ENCODE results near the gene FATE1.
"Not testable (repeated sequence)": the region's sequence is repeated elsewhere in the genome, so short reads cannot be mapped to it uniquely, and the experiment has no call there.

FATE1 gene

GRCh38 chrX:151715752-151716151, at the start of gene FATE1:
Gene FATE1 (plus strand): TSS chrX:151716035. CDS start chrX:151716120, 85 bp downstream.
- no peak for DNase-seq (ENCODE audit: low spot score)

- no peak for DNase-seq (ENCODE audit: low spot score)
Observed at GRCh38 chrX:151675121-151675746, 40.6 kb upstream of the FATE1 start.

DNA sequence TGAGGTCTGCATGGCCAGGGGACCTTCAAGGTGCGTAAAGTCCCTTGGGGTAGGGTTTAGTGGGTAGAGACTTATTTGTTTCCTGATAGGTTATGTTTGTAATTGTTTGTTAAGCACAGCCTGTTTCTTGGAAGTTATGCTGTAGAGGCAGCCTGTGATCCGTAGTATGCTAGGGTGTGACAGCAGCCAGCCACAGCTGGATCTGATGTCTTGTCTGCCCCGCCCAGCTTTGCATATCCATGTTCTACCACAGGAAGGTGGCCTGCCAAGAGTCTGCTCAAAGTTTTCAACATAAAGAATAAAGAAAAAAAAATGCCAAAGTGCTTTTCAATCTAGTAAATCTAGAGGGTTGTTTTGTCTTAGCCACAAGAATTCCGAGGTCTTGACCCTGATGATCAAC, 39.6 kb upstream of the FATE1 start:
- no peak for DNase-seq (ENCODE audit: low spot score)

DNA sequence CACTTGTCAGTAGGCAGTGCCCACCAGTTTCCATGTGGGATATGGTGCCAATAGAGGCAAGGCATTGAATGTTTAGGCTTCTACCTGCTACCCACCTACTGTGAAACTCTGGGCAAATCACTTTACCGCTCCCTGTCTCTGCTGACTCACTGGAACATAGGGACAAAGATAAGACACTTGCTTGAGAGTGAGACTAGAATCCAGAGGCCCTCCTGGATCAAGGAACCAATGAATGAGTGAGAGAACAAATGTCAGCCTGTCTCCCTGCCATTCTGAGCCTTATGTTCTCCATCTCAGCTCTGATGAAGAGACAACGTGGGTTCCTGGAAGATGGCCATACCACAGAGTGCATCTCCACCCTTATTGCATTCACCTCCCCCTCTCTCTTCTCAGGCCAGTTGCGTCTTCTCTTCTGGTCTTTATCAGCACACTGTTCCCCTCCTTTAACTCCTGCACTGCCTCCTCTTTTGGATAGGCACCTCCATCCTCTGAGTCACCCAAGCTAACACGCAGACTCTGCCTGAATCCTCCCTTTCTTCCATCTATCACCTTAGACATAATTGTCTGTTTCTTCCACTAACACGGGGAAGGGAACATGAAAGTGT, 35.9 kb upstream of the FATE1 start:
- no peak for DNase-seq (ENCODE audit: low spot score)

DNA sequence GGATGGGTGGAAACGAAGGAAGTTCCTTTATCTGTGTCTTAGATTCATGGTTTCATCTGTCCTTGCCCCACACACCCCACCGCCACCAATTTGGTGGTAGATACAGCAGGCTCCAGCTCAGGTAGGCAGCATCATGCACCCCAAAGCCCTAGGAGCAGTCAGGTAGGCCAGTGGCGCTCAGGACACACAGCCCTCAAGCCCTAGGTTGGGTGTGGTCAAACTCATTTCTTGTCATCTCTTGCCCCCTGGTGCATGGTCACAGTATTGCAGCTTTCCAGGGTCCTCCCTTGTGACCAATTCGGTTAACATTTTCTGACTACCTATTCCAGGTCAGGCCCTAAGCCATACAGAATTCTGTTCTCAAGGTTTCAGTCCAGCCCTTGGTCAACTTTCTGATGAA, 35.0 kb upstream of the FATE1 start:
- DNase-seq (ENCODE audit: low spot score) = no peak

- no peak for DNase-seq (ENCODE audit: low spot score)
Observed at GRCh38 chrX:151687635-151688034, 28.2 kb upstream of the FATE1 start.

DNA sequence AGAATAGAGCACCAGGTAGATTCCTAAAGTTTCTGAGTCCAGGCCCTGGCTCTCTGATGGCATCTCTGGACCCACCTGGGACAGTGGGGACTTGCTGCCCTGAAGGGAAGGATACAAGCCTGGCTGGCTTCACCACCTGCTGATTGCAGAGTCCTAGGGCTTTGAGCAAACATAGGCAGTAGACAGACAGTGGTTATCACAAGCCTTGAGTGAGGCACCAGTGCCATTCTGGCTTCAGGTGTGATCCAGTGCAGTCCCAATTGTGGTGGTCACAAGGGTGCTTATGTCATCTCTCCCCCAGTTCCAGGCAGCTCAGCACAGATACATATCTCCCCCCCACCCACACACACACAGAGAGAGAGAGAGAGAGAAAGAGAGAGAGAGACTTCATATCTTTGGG, 27.1 kb upstream of the FATE1 start:
- no peak for DNase-seq (ENCODE audit: low spot score)

DNA sequence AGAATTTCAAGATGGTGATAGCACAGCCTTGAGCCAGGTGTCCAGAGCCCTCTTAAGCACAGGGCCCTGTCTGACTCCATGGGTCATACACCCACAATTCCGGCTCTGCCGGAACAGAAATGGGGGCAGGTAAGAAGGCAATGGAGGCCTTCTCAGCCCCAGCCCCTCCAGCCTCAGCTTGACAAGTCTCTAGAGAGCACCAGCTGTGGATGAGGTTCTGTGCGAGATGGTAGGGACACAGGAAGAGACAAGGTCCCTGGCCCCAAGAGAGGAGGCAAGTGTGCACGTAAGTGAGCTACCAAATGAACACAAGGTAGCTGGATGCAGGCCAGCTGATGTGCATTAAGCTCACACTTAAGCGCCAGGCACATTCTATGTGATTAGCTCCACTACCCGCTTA, 23.0 kb upstream of the FATE1 start:
- no peak for DNase-seq (ENCODE audit: low spot score)

DNA sequence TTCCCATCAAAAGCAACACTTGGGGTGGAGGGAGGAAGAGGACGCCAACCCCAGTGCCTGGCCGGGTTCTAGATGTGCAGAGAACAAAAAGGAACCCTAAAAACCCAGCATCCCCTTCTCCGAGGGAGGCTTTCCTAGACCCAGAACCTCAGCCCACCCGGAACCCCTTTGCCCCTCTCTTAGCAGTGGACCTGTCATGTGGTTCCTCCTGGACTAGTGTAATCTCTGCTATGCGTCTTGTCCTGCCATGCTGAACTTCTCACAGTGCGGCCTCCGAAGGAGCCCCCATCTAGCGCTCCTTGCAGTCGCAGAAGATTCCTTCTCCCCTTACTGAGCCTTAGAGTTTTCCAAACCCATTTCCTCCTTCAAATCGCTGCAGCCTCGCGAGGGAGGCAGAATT, 21.7 kb upstream of the FATE1 start:
- DNase-seq (ENCODE audit: low spot score) = no peak

DNA sequence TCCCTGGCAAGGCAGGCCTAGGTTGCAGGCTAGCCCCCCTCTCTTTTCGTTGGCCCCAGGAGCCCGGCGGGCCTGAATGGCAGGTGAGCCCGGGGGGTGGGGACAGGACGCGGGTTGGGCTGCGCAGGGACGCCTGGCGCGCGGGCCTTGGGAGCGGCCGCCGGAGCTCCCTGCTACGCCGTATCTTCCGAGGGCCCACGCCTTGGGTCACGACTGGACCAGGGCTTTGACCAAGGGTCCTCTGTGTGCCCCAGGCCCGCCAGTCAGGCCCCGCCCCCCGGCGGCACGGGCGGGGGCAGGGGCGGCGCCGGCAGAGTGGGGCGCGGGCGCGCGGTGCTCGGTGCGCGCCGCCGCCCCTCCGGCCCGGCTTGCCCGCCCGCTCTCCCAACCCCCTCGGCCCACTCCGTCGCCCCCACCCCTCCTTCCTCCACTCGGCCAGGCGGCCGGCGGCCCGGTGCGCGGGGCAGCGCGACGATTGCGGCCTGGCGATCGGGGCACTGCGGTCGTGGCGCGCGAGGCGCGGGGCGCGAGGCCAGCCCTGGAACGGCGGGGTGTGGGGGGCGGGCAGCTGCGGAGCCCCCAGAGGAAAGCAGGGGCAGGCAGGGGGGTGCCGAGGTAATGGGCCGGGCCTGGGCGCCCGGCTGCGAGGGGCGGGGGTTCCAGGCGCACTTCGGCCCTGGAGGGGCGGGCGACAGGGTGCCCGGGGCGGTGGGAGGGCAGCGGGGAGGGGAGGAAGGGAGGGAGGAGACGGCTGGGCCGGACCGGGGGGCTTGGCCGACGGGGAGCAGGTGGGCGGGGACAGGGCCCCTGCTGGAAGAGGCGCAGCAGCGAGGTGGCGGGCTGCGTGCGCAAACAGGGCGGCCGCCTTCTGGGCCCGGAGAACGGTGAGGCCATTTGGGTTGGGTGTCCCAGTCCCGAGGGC, 20.9 kb upstream of the FATE1 start, which contains the start of gene PRRG3:
Gene PRRG3 (plus strand): TSS at position 798 of the 922 bp plus-strand sequence. CDS start 3,357 bp downstream, outside the sequence.
- DNase-seq (ENCODE audit: low spot score) = peak; percentile 72

- DNase-seq (ENCODE audit: low spot score) = no peak
Observed at GRCh38 chrX:151695583-151696340, 20.1 kb upstream of the FATE1 start.

- not testable (repeated sequence) for DNase-seq (ENCODE audit: low spot score)
Observed at GRCh38 chrX:151697082-151697481, 18.8 kb upstream of the FATE1 start.

GRCh38 chrX:151697522-151697921, 18.3 kb upstream of the FATE1 start:
- DNase-seq (ENCODE audit: low spot score) = peak; percentile 75

DNA sequence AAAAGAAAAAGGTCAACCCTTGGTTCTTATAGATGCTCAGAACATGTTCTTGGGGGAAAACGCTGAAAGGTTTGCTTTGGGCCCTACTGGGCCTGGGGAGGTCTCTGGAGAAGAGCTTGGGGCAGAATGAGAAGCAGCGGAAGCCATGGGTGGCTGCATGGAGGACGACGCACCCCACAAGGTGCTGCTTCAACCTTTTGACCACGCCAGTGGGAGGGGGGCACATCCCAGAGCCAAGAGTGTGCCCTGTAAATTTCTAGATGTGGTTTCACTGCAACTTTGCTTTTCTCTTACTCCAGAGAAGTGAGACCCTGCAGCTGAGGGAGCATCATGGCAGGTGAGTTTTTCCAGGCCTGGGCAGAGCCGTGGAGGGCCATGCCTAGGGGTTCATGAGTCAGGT, 17.4 kb upstream of the FATE1 start:
- no peak for DNase-seq (ENCODE audit: low spot score)

DNA sequence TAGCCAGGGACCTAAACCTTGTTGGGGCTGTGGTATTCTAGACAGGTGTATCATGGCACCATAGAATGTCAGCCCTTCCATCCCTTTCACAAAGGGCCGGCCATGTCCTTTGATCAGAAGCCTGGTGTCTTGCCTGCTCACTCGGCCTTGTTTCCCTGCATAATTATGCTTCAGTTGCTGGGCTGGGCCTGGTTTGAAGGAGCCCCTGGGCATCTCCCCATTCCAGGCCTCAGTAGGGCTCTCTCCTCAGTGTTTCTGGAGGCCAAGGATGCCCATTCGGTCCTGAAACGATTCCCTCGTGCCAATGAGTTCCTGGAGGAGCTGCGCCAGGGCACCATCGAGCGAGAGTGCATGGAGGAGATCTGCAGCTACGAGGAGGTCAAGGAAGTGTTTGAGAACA, 16.1 kb upstream of the FATE1 start:
- DNase-seq (ENCODE audit: low spot score) = no peak

GRCh38 chrX:151700581-151700980, 15.3 kb upstream of the FATE1 start:
- DNase-seq (ENCODE audit: low spot score) = no peak

DNA sequence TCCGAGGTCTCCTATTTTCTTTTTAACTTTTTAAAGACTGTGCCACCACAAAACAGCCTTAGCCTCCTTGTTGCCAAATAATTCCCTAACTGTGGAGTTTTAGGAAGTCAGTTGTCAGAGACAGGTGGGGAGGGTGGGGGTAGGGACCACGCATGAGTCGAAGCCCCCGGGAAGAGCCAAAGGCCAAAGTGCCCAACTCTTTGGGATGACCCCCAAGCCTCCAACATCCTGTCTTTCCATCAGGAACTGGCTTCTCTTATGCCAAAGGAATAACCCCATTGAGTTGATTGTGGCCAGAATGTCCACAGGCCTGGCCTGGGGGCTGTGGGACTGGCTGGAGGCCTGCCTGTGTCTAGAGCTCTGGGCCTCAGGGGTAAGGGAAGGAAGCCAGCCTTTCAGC, 14.8 kb upstream of the FATE1 start:
- DNase-seq (ENCODE audit: low spot score) = no peak

GRCh38 chrX:151701531-151701930, 14.3 kb upstream of the FATE1 start:
- DNase-seq (ENCODE audit: low spot score) = no peak

- DNase-seq (ENCODE audit: low spot score) = no peak
Observed at GRCh38 chrX:151702026-151702714, 13.7 kb upstream of the FATE1 start.

- no peak for DNase-seq (ENCODE audit: low spot score)
Observed at GRCh38 chrX:151702741-151703340, 13.0 kb upstream of the FATE1 start.

- DNase-seq (ENCODE audit: low spot score) = peak; percentile 83
Observed at GRCh38 chrX:151703487-151703886, 12.3 kb upstream of the FATE1 start.
